ENCODE measurements around the gene IGF2BP1.

GRCh38 chr17:49038138-49038537, 41.0 kb downstream of the IGF2BP1 start:
- TF ChIP-seq, protein P1, sequence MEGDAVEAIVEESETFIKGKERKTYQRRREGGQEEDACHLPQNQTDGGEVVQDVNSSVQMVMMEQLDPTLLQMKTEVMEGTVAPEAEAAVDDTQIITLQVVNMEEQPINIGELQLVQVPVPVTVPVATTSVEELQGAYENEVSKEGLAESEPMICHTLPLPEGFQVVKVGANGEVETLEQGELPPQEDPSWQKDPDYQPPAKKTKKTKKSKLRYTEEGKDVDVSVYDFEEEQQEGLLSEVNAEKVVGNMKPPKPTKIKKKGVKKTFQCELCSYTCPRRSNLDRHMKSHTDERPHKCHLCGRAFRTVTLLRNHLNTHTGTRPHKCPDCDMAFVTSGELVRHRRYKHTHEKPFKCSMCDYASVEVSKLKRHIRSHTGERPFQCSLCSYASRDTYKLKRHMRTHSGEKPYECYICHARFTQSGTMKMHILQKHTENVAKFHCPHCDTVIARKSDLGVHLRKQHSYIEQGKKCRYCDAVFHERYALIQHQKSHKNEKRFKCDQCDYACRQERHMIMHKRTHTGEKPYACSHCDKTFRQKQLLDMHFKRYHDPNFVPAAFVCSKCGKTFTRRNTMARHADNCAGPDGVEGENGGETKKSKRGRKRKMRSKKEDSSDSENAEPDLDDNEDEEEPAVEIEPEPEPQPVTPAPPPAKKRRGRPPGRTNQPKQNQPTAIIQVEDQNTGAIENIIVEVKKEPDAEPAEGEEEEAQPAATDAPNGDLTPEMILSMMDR (IDR thresholded peaks at IDR 0.05), result no peak
- TF ChIP-seq POLR2AphosphoS5 (IDR thresholded peaks at IDR 0.05) (no peak), POLR2A (IDR thresholded peaks at IDR 0.05) (no peak)

All from sigmoid colon (tissue), 4 donors.